Psoas muscle (tissue), 8 donors: ENCODE results near the gene USP20. TPM values are rescaled to one million over a fixed set of nuclear protein-coding genes. Genes with fewer than 3 reads are reported as not detected.

Source experiments
- ATAC-seq, 4 donors: fragments of 200-7000 bp; cut with Tn5 transposase; one replicate each; pipeline ENCODE4 v1.9.1; 2020; ENCODE audit warnings: moderate library complexity in 3 of 4, mild to moderate bottlenecking in 2 of 4
- DNase-seq, 2 donors: peaks; one replicate each; pipeline ENCODE4 v3.0.0-alpha.2; 2020
- H3K27ac ChIP-seq: fragments of 200-600 bp; one replicate; pipeline ENCODE4 v1.8.0; 2022
- H3K27me3 ChIP-seq, 3 donors: fragments of 200-600 bp in 1 of 3; one replicate each; pipeline versions ENCODE4 v1.6.1 to v1.8.0; 2013 to 2022; ENCODE audit warnings: low read length in 2 of 3, mild to moderate bottlenecking in 2 of 3, moderate library complexity in 1 of 3; ENCODE audit not compliant: insufficient read depth in 3 of 3
- H3K36me3 ChIP-seq, 2 donors: fragments of 200-600 bp in 1 of 2; one replicate each; pipeline versions ENCODE4 v1.6.1 to v1.8.0; 2013 to 2022; ENCODE audit warnings: low read depth in 1 of 2, mild to moderate bottlenecking in 1 of 2, moderate library complexity in 1 of 2; ENCODE audit not compliant: insufficient read depth in 1 of 2
- H3K4me1 ChIP-seq: fragments of 200-600 bp; one replicate; pipeline ENCODE4 v1.8.0; 2022
- H3K4me3 ChIP-seq: fragments of 200-600 bp; one replicate; pipeline ENCODE4 v1.8.0; 2022; ENCODE audit warnings: mild to moderate bottlenecking
- H3K9me3 ChIP-seq: fragments of 200-600 bp; one replicate; pipeline ENCODE4 v1.8.0; 2022
- CTCF ChIP-seq: fragments of 200-600 bp; IDR thresholded peaks from one replicate; pipeline ENCODE4 v1.8.0; 2022; ENCODE audit warnings: antibody characterized with exemption
- WGBS, 3 donors: extraction: QIAGEN DNeasy Blood & Tissue Kit; methylation state at CpG; one replicate each; pipeline versions ENCODE4 v1.1.6 to v1.1.7; 2013; 5-methylcytosine and 5-hydroxymethylcytosine counted together
- intact Hi-C, 2 donors: fragments of 100-400 bp; cut with DNase I; formaldehyde crosslinking; loops; one replicate each; pipeline versions ENCODE4 v1.11.0 to v1.14.2; 2022
- polyA plus RNA-seq, 3 donors: library from polyadenylated mRNA; stranded (reverse); fragments of 200-250 nt; gene quantifications; one replicate each; pipeline ENCODE4 v1.2.3, GENCODE V29; 2013
- total RNA-seq, 4 donors: library from RNA; stranded (reverse); fragmentation: NEBNext Ultra II Directional in 2 of 4; extraction: Animal tissue kit (Norgen Biotek cat#: 25700) in 2 of 4; gene quantifications; one replicate each; pipeline versions ENCODE4 v1.2.1 to v1.2.4, GENCODE V29; 2021 to 2023
- donor health status: healthy with polysubstance abuse.
- donor health status: DM: no; HTN: no; CAD: no; lungs with moderate emphysema.
- donor health status: Bipolar disorder and iron deficiency.
- donor health status: healthy.
- donor health status: DM: yes; HTN: yes; CAD: no.
- donor health status: DM: no; HTN: no; CAD: no.
- donor health status: DM: no; HTN: no; CAD: no.
- donor health status: DM: yes; HTN: yes; CAD: no.

The USP20 gene
- total and polyA plus RNA-seq, 7 donors = 9.5 to 18.4 (median 15.2) TPM

- no peak for TF ChIP-seq CTCF
These were observed 29.9 kb downstream of the USP20 start for GRCh38 chr9:129864991-129865647.

GRCh38 chr9:129865668-129866320 lies 30.5 kb downstream of the USP20 start:
- Histone ChIP-seq H3K4me3 (no peak overlapping the region), H3K27me3 (no peaks in the 10 kb centered on the region), H3K27ac (no peak overlapping the region), H3K9me3 (no peaks in the 10 kb centered on the region), H3K4me1 (no peaks in the 10 kb centered on the region), H3K36me3 (peaks cover 3 to 66% of the 10 kb centered on the region in 2 donors)
- peak in 1 of 2 donors; percentile 19 for DNase-seq
- intact Hi-C loops = no loop called here
- no peak for TF ChIP-seq CTCF
- 70 to 81% (median 71%) methylated on average over 14 of the region's 14 CpGs for WGBS, 3 donors
- ATAC-seq = no peak

More at GRCh38 chr9:129864991-129865647, 29.9 kb downstream of the USP20 start:
- ATAC-seq (no peak), DNase-seq (peak in 1 of 2 donors; percentile 28)
- H3K4me1 ChIP-seq = no peaks in the 10 kb centered on the region
- H3K27ac ChIP-seq = no peak overlapping the region
- no peak overlapping the region for H3K4me3 ChIP-seq
- H3K9me3 ChIP-seq = no peaks in the 10 kb centered on the region
- WGBS, 3 donors = 60 to 75% (median 61%) methylated on average over 11 of the region's 11 CpGs
- peaks cover 3 to 73% of the 10 kb centered on the region in 2 donors for H3K36me3 ChIP-seq
- intact Hi-C loops = no loop called here
- no peaks in the 10 kb centered on the region for H3K27me3 ChIP-seq

GRCh38 chr9:129866394-129867135 lies 31.3 kb downstream of the USP20 start:
- peaks cover 3 to 59% of the 10 kb centered on the region in 2 donors for H3K36me3 ChIP-seq
- H3K9me3 ChIP-seq = no peaks in the 10 kb centered on the region
- DNase-seq = peak in 1 of 2 donors; percentile 44
- no peak for TF ChIP-seq CTCF
- no peak overlapping the region for H3K4me3 ChIP-seq
- no peak overlapping the region for H3K27ac ChIP-seq
- no peaks in the 10 kb centered on the region for H3K27me3 ChIP-seq
- ATAC-seq = no peak
- no peaks in the 10 kb centered on the region for H3K4me1 ChIP-seq
- intact Hi-C loops = no loop called here
- 69 to 75% (median 72%) methylated on average over 17 of the region's 17 CpGs for WGBS, 3 donors

- ATAC-seq = no peak
- H3K36me3 ChIP-seq = peaks cover 3 to 51% of the 10 kb centered on the region in 2 donors
- no peak for TF ChIP-seq CTCF
These were observed 32.1 kb downstream of the USP20 start for GRCh38 chr9:129867136-129868022.

More at GRCh38 chr9:129867136-129868022, 32.1 kb downstream of the USP20 start:
- intact Hi-C loops = no loop called here
- 74 to 81% (median 79%) methylated on average over 17 of the region's 17 CpGs for WGBS, 3 donors
- no peaks in the 10 kb centered on the region for H3K9me3 ChIP-seq
- no peaks in the 10 kb centered on the region for H3K4me1 ChIP-seq
- no peak overlapping the region for H3K4me3 ChIP-seq
- H3K27ac ChIP-seq = no peak overlapping the region
- DNase-seq = no peak
- no peaks in the 10 kb centered on the region for H3K27me3 ChIP-seq
